ENCODE data around the gene ADAP1.
A peak's percentile ranks its signal among the peaks of the same experiment; 100 is the strongest.
"Not testable (repeated sequence)": the region's sequence is repeated elsewhere in the genome, so short reads cannot be mapped to it uniquely, and the experiment has no call there.

Gene ADAP1, protein sequence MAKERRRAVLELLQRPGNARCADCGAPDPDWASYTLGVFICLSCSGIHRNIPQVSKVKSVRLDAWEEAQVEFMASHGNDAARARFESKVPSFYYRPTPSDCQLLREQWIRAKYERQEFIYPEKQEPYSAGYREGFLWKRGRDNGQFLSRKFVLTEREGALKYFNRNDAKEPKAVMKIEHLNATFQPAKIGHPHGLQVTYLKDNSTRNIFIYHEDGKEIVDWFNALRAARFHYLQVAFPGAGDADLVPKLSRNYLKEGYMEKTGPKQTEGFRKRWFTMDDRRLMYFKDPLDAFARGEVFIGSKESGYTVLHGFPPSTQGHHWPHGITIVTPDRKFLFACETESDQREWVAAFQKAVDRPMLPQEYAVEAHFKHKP

DNA sequence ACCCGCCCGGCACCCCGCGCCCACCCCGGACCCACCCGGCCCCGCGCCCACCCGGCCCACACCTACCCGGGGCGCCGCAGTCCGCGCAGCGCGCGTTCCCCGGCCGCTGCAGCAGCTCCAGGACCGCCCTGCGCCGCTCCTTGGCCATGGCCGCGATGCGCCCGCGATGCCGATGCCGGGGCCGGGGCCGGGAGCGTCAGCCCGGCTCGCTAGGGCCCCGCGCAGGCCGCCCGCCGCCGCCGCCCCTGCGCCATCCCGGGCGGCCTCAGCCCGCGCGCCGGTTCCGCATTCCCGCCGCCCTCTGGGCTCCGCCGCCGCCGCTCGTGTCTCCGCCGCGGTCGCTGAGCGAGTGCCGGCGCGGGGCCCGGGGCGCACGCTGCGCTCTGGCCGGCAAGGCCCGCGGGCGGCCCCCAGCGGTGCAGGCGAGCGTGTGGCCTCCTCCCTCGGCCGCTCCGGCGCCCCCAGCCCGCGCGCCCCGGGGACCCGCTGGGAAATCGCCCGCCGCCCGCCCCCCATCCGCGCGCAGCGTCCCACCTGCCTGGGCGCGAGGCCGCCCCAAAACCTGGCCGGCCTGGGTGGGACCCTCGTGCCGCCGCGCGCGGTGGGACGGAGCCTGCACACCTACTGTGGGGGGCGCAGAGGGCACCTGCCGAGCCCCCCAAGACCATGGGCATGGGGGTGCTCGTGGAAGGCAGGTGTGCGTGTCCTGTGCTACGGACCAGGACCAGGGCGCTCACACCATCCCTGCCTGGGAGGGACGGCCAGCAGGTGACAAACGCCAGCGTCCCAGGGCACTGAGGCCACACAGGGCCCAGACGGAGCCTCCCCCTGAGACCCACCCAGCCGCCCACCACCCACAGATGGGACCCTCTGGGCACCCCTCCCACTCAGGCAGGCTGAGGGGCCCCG is at the start of gene ADAP1:
Gene ADAP1 (minus strand): TSS at position 351 of the 909 bp plus-strand sequence. CDS start 203 bp downstream, at position 148.
- Histone ChIP-seq H3K4me2 (ENCODE audit: low read length) (peak within 1 kb of the TSS; percentile 72), H3K4me1 (peaks cover 10% of the 10 kb centered on the region), H3K9me3 (ENCODE audit: control insufficient read depth, low read length) (no peaks in the 10 kb centered on the region), H3K79me2 (peaks cover 22% of the 10 kb centered on the region), H3K27me3 (ENCODE audit: control insufficient read depth, insufficient read depth, low read length) (no peaks in the 10 kb centered on the region), H3K27ac (peak within 1 kb of the TSS; percentile 74), H3K9ac (peak within 1 kb of the TSS; percentile 61), H2AFZ (peak within 1 kb of the TSS; percentile 84), H3K4me3 (ENCODE audit: low read depth, low read length) (peak within 1 kb of the TSS; percentile 50), H3K36me3 (ENCODE audit: control insufficient read depth, insufficient read depth, low read length) (no peaks in the 10 kb centered on the region)
- TF ChIP-seq, protein P1, sequence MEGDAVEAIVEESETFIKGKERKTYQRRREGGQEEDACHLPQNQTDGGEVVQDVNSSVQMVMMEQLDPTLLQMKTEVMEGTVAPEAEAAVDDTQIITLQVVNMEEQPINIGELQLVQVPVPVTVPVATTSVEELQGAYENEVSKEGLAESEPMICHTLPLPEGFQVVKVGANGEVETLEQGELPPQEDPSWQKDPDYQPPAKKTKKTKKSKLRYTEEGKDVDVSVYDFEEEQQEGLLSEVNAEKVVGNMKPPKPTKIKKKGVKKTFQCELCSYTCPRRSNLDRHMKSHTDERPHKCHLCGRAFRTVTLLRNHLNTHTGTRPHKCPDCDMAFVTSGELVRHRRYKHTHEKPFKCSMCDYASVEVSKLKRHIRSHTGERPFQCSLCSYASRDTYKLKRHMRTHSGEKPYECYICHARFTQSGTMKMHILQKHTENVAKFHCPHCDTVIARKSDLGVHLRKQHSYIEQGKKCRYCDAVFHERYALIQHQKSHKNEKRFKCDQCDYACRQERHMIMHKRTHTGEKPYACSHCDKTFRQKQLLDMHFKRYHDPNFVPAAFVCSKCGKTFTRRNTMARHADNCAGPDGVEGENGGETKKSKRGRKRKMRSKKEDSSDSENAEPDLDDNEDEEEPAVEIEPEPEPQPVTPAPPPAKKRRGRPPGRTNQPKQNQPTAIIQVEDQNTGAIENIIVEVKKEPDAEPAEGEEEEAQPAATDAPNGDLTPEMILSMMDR (IDR thresholded peaks at IDR 0.05): no peak

DNA sequence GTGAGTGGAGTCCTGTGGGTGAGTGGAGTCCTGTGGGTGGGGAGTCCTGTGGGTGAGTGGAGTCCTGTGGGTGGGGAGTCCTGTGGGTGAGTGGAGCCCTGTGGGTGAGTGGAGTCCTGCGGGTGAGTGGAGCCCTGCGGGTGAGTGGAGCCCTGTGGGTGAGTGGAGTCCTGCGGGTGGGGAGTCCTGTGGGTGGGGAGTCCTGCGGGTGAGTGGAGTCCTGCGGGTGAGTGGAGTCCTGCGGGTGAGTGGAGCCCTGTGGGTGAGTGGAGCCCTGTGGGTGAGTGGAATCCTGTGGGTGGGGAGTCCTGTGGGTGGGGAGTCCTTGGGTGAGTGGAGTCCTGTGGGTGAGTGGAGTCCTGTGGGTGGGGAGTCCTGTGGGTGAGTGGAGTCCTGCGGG is 48.0 kb upstream of the ADAP1 start:
- H3K4me2 ChIP-seq (ENCODE audit: low read length); H3K27me3 ChIP-seq (ENCODE audit: control insufficient read depth, insufficient read depth, low read length); H3K9me3 ChIP-seq (ENCODE audit: control insufficient read depth, low read length); H3K79me2 ChIP-seq; H3K27ac ChIP-seq; H3K9ac ChIP-seq; H2AFZ ChIP-seq; H3K36me3 ChIP-seq (ENCODE audit: control insufficient read depth, insufficient read depth, low read length); H3K4me1 ChIP-seq; H3K4me3 ChIP-seq (ENCODE audit: low read depth, low read length): not testable (repeated sequence)

DNA sequence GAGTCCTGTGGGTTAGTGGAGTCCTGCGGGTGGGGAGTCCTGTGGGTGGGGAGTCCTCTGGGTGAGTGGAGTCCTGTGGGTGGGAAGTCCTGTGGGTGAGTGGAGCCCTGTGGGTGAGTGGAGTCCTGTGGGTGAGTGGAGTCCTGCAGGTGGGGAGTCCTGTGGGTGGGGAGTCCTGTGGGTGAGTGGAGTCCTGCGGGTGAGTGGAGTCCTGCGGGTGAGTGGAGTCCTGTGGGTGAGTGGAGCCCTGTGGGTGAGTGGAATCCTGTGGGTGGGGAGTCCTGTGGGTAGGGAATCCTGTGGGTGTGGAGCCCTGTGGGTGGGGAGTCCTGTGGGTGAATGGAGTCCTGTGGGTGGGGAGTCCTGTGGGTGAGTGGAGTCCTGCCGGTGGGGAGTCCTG is 47.5 kb upstream of the ADAP1 start:
- not testable (repeated sequence) for H3K9me3 ChIP-seq (ENCODE audit: control insufficient read depth, low read length); H3K36me3 ChIP-seq (ENCODE audit: control insufficient read depth, insufficient read depth, low read length); H3K4me1 ChIP-seq; H2AFZ ChIP-seq; H3K27ac ChIP-seq; H3K27me3 ChIP-seq (ENCODE audit: control insufficient read depth, insufficient read depth, low read length); H3K9ac ChIP-seq; H3K79me2 ChIP-seq; H3K4me2 ChIP-seq (ENCODE audit: low read length); H3K4me3 ChIP-seq (ENCODE audit: low read depth, low read length)

DNA sequence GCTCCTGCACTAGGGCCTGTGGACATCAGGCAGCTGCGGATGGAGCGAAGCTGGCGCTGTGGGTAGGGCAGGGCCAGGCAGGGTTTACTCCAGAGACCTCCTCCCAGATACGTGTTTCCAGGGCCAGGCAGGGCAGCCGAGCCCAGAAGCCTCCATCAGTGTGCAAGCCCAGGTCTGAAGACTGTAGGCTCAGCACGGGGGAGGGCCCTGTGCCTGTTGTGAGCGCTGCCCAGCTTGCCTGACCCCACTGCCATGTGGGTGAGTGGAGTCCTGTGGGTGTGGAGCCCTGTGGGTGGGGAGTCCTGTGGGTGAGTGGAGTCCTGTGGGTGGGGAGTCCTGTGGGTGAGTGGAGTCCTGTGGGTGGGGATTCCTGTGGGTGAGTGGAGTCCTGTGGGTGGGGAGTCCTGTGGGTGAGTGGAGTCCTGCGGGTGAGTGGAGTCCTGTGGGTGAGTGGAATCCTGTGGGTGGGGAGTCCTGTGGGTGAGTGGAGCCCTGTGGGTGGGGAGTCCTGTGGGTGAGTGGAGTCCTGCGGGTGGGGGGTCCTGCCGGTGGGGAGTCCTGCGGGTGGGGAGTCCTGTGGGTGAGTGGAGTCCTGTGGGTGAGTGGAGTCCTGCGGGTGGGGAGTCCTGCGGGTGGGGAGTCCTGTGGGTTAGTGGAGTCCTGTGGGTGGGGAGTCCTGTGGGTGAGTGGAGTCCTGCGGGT is 46.7 kb upstream of the ADAP1 start:
- not testable (repeated sequence) for H3K79me2 ChIP-seq; H3K27me3 ChIP-seq (ENCODE audit: control insufficient read depth, insufficient read depth, low read length); H3K4me1 ChIP-seq; H3K36me3 ChIP-seq (ENCODE audit: control insufficient read depth, insufficient read depth, low read length); H3K4me2 ChIP-seq (ENCODE audit: low read length); H3K27ac ChIP-seq; H3K4me3 ChIP-seq (ENCODE audit: low read depth, low read length); H3K9me3 ChIP-seq (ENCODE audit: control insufficient read depth, low read length); H2AFZ ChIP-seq; H3K9ac ChIP-seq

DNA sequence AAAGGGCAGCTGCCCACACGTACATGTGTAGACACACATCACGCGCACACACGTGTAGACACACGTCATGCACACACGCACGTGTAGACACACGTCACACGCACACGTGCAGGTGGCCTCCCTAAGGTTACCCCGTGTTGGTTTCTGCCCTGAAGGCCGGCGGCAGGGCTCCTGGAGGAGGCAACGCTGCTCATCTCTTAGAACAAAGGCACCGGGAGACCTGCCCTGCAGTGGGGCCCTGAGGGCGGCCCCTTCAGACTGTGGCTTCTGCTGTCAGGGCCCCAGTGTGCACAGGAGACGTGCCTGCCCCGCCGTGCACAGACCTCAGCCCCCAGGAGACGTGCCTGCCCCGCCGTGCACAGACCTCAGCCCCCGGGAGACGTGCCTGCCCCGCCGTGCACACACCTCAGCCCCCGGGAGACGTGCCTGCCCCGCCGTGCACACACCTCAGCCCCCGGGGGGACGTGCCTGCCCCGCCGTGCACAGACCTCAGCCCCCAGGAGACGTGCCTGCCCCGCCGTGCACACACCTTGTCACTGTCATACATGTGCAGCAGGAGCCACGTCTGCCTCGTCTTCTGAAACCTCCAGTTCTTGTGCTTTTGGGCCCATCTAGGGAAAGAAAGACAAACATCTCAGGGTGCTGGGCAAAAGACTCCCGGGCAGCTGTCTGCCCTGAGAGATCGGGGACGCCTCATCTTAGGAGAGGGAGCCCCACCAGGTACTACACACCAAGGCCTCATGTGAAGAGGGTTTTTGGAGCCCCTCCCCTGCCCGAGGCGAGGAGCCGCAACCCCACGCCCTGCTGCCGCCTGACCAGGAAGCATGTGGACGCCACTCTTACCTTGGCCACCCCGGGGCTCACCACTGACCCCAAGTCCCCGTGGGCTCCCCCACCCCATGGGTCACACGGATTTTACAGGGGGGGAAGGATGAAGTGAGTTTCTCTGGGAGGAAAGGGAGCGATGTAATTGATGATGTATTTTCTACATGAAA is 45.8 kb upstream of the ADAP1 start:
- Histone ChIP-seq H3K27ac (no peak overlapping the region), H3K4me1 (no peaks in the 10 kb centered on the region), H3K36me3 (ENCODE audit: control insufficient read depth, insufficient read depth, low read length) (no peaks in the 10 kb centered on the region), H3K4me2 (ENCODE audit: low read length) (no peak overlapping the region), H3K9ac (no peak overlapping the region), H3K79me2 (no peaks in the 10 kb centered on the region), H3K27me3 (ENCODE audit: control insufficient read depth, insufficient read depth, low read length) (no peaks in the 10 kb centered on the region), H3K9me3 (ENCODE audit: control insufficient read depth, low read length) (no peaks in the 10 kb centered on the region), H3K4me3 (ENCODE audit: low read depth, low read length) (no peak overlapping the region), H2AFZ (no peak overlapping the region)
- TF ChIP-seq, protein P1 (IDR thresholded peaks at IDR 0.05): no peak

All from parathyroid adenoma (tissue), 2 donors.